Measurements from ENCODE around the gene TUBE1. TPM values are rescaled to one million over a fixed set of nuclear protein-coding genes. Genes with fewer than 3 reads are reported as not detected.

TUBE1 gene
- total and polyA plus RNA-seq, 2 of the 4 experiments (the other 2 are of a cell fraction): 7.9 to 8.6 TPM

GRCh38 chr6:112036088-112036637 lies 51.1 kb downstream of the TUBE1 start (continued):
- no peak for TF ChIP-seq USF2 (IDR thresholded peaks at IDR 0.05; ENCODE audit: low read depth, low read length)
- no peak for TF ChIP-seq FOS (IDR thresholded peaks at IDR 0.05; ENCODE audit: low read depth, low read length)
- no peak for TF ChIP-seq SMC3 (IDR thresholded peaks at IDR 0.05; ENCODE audit: low read depth, low read length)

GRCh38 chr6:112034616-112034995 lies 52.7 kb downstream of the TUBE1 start:
- no TSS peak for BruUV-seq (replicated peaks)
- DNase-seq (no peak), ATAC-seq (ENCODE audit: low read depth) (no peak)
- Histone ChIP-seq H2BK120ac (ENCODE audit: low read depth, low read length) (no peak overlapping the region), H3K9me1 (ENCODE audit: insufficient read depth, low read length) (peaks cover 10% of the 10 kb centered on the region; the same call in 1 of the 2 replicates), H2AFZ (replicated peaks; ENCODE audit: low read length, poor library complexity) (no peak overlapping the region), H4K91ac (ENCODE audit: insufficient read depth, low read depth, low read length) (no peak overlapping the region), H4K20me1 (ENCODE audit: insufficient read depth, low read length) (no peaks in the 10 kb centered on the region), H2BK5ac (ENCODE audit: low read depth, low read length, poor library complexity, severe bottlenecking) (no peak overlapping the region), H3K79me1 (ENCODE audit: low read depth in 1 of 2, low read length in 2 of 2) (no peaks in the 10 kb centered on the region), H4K8ac (ENCODE audit: low read depth in 2 of 2, low read length in 2 of 2) (no peak overlapping the region), H2AK9ac (replicated peaks; ENCODE audit: low read depth, low read length, poor library complexity) (no peak overlapping the region), H2BK20ac (ENCODE audit: low read depth, low read length) (no peak overlapping the region), H3K18ac (ENCODE audit: low read depth, low read length) (no peak overlapping the region), H3K27me3 (ENCODE audit: control insufficient read depth, insufficient read depth, low read length) (peaks cover 15% of the 10 kb centered on the region), H3K4me2 (ENCODE audit: low read depth, low read length) (no peak overlapping the region), H4K5ac (ENCODE audit: low read depth, low read length) (no peak overlapping the region), H3K23ac (ENCODE audit: low read depth, low read length) (no peak overlapping the region), H3K9ac (ENCODE audit: low read depth, low read length) (no peak overlapping the region), H3K4me1 (ENCODE audit: control insufficient read depth, insufficient read depth, low read length) (peaks cover 6% of the 10 kb centered on the region), H3K4me3 (ENCODE audit: insufficient read depth, low read depth, low read length) (no peak overlapping the region), H2BK15ac (ENCODE audit: low read depth, low read length) (no peak overlapping the region), H3K4ac (ENCODE audit: low read depth, low read length) (no peak overlapping the region), H3K56ac (ENCODE audit: extremely low read depth, insufficient read depth, low read length) (no peak overlapping the region), H3K14ac (replicated peaks; ENCODE audit: low read depth, low read length) (no peak overlapping the region), H3K36me3 (ENCODE audit: control insufficient read depth, insufficient read depth, low read length) (no peaks in the 10 kb centered on the region), H3K27ac (ENCODE audit: insufficient read depth, low read length) (no peak overlapping the region), H3K9me3 (ENCODE audit: control insufficient read depth, insufficient read depth, low read length) (no peaks in the 10 kb centered on the region), H2AK5ac (ENCODE audit: low read depth, low read length) (no peak overlapping the region)
- ChIA-PET POLR2A (ENCODE audit: unreplicated experiment) (no interaction called here), CTCF (no interaction called here)
- in situ Hi-C loops (cut with MboI; ENCODE audit: low sequenced_read_pairs): loop anchor here (25.0 kb wide), 2 partner anchors 672 to 997 kb away; no protein-coding TSS in a partner anchor
- dilution Hi-C loops (cut with HindIII; ENCODE audit: low sequenced_read_pairs, unreplicated experiment): no loop called here
- TF ChIP-seq BHLHE40 (IDR thresholded peaks at IDR 0.05; ENCODE audit: low read depth, low read length) (no peak), FOS (IDR thresholded peaks at IDR 0.05; ENCODE audit: low read depth, low read length) (no peak), MAFK (IDR thresholded peaks at IDR 0.05; ENCODE audit: low read depth, low read length) (no peak), RCOR1 (IDR thresholded peaks at IDR 0.05; ENCODE audit: insufficient replicate concordance, low read length) (no peak), NFE2L2 (IDR thresholded peaks at IDR 0.05; ENCODE audit: low read depth, low read length) (no peak), POLR2A (IDR thresholded peaks at IDR 0.05; ENCODE audit: low read depth, low read length) (no peak), SMC3 (IDR thresholded peaks at IDR 0.05; ENCODE audit: low read depth, low read length) (no peak), ELK1 (IDR thresholded peaks at IDR 0.05; ENCODE audit: borderline replicate concordance, low read depth, low read length) (no peak), CTCF (conservative IDR thresholded peaks at IDR 0.05; ENCODE audit: low read depth, low read length) (no peak), MAZ (IDR thresholded peaks at IDR 0.05; ENCODE audit: borderline replicate concordance, low read depth, low read length) (no peak), RAD21 (IDR thresholded peaks at IDR 0.05; ENCODE audit: low read length) (no peak), CHD1 (IDR thresholded peaks at IDR 0.05; ENCODE audit: low read depth, low read length) (no peak), CEBPB (IDR thresholded peaks at IDR 0.05; ENCODE audit: low read depth, low read length) (no peak)
- intact Hi-C loops (cut with micrococcal nuclease): no loop called here
- 85% methylated on average over 2 of the region's 4 CpGs; no CpG with 5 or more reads in 1 of the 2 experiments for WGBS, 2 experiments (ENCODE audit: extremely low coverage in 2 of 2, insufficient read length in 1 of 2)

Measured in IMR-90 (cell line).